DMS153 treated with DMSO at 0.1 percent for 48 hours (cell line): Measurements from ENCODE around the gene ICE1.
A peak's percentile ranks its signal among the peaks of the same experiment; 100 is the strongest.
"Not testable (repeated sequence)": the region's sequence is repeated elsewhere in the genome, so short reads cannot be mapped to it uniquely, and the experiment has no call there.

Experiments used
- DNase-seq: peaks from one replicate; lab custom pipeline; 2025; ENCODE audit not compliant: unreplicated experiment; lab: John Stamatoyannopoulos, UW

Gene ICE1

GRCh38 chr5:5486122-5486521 lies 63.6 kb downstream of the ICE1 start:
- DNase-seq: no peak

- no peak for DNase-seq
Measured at GRCh38 chr5:5487585-5488360, 65.3 kb downstream of the ICE1 start.

DNA sequence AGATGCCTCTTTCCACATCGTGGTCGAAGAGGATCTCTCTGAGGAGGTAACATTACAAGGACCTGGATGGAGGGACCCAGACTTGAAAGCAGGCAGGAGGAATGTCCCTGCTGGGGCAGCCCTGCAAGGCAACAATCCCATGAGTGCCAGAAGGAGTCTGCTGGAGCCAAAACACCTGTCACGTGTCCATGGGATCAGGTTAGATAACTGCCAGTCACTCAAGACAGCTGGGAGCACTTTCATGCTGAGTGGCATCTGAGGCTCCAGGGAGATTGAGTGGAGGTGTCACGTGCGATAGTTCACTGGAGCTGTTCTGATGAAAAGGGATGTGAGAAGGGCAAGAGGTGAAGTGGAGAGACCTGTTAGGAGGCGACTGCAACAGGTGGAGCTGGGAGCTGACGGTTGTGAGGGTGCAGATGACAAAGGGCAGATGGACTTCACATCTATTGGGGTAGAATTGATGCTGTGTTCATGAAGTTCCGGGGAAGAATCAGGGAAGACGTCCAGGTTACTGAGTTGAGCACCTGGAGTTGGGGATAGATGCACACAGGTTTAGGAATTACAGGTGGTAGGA lies 68.4 kb downstream of the ICE1 start:
- no peak for DNase-seq

DNA sequence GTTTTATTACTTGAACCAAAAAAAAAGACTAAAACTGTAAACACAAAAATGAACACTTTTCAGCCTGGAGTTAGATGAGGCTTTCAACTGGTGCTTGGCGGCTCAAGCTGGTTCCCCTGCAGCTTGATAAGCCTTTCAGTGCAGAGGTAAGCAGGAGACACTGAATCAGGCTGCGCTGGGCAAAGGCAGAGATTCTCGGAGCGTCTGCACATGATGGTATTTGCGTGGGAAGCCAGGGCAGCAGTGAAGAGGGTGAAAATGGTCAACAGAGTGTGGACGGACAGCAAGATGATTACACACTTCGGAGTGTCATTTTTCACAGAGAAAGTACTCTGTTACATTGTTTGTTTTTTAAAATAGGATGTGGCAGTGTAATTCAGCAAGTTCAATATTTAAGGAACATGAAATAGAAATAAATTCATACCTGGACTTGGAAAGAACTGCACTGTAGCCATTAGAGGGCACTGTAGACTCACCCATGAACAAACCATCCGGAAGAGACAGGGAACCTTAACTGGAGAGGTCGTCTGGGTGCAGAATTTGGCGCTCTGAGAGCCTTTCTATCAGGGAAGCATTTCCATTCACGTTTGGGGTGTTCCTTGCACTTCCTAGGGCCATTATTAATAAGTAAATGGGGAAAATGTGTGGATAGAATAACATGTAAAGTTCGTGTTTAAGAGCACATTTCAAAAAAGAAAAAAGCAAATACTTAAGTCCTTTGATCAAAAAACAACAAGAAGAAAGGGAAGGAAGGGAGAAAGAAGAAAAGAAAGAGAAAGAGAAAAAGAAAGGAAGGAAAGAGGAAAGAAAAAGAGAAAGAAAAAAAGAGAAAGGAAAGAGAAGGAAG lies 69.8 kb downstream of the ICE1 start:
- DNase-seq: peak; percentile 94

- DNase-seq: not testable (repeated sequence)
Measured at GRCh38 chr5:5492934-5493271, 70.4 kb downstream of the ICE1 start.

DNA sequence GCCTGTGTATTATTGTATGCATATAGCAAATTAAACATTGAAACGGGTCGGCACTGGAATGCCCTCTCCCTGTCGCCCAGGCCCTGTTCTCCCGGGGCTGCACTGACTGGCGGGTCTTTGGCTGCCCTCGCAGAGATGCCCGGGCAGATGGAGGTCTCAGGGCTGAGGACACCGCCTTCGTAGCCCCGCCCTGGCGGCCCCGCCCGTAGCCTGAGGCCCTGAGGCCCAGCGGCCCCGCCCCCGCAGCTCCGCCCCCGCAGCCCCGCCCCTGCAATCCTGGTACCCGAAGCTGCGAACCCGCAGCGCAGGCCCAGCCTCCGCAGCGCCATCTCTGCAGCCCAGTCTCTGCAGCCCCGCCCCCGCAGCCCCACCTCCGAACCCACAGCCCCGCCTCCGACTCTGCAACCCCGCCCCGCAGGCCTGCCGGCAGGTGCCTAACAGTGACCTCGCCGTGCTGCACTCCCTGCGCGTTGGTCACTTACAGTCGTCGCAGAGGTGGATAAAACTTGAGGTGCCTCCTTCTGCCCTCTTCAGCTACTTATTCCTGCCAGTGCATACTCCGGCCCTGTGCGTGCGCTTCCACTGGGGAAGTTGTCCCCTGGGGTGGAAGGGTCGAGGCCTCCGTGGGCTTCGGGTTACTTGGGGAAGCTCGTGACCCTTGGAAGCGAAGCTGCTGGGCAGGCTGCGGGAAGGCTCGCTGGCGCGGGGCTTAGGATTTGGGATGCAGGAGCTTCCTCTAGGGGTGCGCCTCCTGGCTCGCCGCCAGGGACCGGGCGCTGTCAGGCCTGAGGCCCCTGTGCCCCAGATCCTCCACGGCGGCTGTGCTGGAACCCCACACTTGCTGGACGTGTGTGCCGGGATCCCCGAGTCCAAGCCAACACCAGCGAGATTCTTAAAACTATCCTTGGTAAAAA lies 72.3 kb downstream of the ICE1 start:
- peak; percentile 58 for DNase-seq

- peak; percentile 67 for DNase-seq
Measured at GRCh38 chr5:5497152-5497788, 74.8 kb downstream of the ICE1 start.

- no peak for DNase-seq
Measured at GRCh38 chr5:5499442-5499841, 77.0 kb downstream of the ICE1 start.

DNA sequence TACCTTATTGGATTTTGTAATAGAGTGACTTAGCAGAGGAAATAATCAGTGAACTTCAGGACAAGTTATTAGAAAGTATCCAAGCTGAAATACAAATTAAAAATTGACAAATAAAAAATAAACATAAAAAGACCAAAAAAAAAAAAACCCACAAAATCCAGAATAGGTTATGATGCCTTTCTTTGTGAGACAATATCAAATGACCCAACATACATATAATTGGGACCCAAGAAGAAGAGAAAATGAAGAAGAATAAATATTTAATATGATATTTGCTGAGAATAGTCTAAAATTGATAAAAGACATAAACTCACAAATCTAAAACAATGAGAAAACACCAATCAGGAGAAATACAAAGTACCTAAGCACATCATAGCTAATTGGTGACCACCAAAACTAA lies 81.8 kb downstream of the ICE1 start:
- DNase-seq: no peak

- no peak for DNase-seq
Measured at GRCh38 chr5:5505815-5506214, 83.3 kb downstream of the ICE1 start.

- no peak for DNase-seq
Measured at GRCh38 chr5:5508391-5508790, 85.9 kb downstream of the ICE1 start.

DNA sequence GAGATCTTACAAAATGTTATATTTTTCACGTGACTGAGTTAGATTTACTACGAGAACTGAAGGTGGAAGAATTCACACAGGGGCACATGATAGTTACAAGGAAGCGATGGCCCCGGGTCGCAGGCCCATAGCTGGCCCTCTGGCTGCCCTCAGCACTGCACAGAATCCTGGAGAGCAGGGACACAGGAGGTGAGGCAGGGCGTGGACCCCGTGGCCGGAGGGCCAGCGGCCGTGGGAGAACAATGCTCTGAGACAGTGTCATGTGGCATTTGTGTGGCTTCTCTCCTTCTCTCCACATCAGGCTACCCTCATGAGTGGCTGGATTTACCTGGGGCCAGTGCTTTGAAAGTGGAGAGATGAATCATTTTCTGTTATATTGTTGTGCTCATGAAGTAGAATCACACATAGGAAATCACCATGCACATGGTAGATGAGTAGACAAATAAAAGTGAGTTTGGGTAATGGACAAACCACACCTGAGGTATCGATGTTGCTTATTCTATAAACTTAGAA lies 89.5 kb downstream of the ICE1 start:
- no peak for DNase-seq

- no peak for DNase-seq
Measured at GRCh38 chr5:5512543-5512942, 90.1 kb downstream of the ICE1 start.

DNA sequence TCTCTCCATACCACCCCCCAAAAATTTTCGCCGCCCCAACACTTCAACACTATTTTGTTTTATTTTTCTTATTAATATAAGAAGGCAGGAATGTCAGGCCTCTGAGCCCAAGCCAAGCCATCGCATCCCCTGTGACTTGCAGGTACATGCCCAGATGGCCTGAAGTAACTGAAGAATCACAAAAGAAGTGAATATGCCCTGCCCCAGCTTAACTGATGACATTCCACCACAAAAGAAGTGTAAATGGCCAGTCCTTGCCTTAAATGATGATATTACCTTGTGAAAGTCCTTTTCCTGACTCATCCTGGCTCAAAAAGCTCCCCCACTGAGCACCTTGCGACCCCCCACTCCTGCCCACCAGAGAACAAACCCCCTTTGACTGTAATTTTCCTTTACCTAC lies 98.1 kb downstream of the ICE1 start:
- not testable (repeated sequence) for DNase-seq

- no peak for DNase-seq
Measured at GRCh38 chr5:5521029-5521428, 98.6 kb downstream of the ICE1 start.

- DNase-seq: no peak
Measured at GRCh38 chr5:5521478-5521877, 99.0 kb downstream of the ICE1 start.

- no peak for DNase-seq
Measured at GRCh38 chr5:5522336-5522735, 99.9 kb downstream of the ICE1 start.

GRCh38 chr5:5523066-5523505 lies 100.6 kb downstream of the ICE1 start:
- no peak for DNase-seq

DNA sequence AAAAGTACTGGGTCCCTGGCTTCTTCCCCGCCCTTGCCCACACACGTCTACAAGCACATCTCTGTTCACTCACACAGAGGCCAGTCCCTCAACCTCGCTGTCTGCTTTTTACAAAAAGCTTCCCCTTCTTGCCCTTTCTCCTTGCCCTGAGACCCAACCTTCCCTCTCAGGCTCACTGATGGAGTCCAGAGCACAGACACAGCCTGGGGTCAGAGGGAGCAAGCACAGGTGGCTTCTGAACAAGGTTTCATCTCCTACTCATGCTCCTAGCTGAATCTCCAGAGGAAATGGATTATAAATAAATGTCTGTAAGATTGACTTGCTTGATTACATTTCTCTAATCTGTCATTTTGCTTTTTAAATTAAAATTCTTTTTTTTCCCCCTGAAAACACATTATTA lies 101.8 kb downstream of the ICE1 start:
- DNase-seq: no peak

DNA sequence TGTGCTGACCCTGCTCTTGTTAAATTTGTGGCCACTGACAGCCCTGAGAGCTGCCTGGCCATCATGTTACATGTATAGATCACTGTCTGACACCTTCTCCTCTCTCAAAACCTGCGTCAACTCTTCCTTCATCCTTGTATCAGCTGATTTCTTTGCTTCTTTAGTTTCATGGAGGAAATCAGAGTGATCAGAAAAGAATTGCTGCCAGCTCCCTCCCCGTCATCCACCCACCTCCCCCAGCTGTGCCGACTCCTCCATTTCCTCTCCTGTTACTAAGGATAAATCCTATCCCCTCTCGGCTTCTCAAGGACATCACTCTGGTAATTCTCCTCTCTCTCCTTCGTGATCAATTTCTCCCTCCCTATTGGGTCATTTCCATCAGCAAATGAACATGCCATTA lies 108.9 kb downstream of the ICE1 start:
- no peak for DNase-seq
